NT2/D1 (cell line): ENCODE results near the gene ABCA10.

ENCODE experiments used
- SUZ12 ChIP-seq: IDR thresholded peaks from 2 replicates; pipeline ENCODE4 v1.6.1; 2011; ENCODE audit not compliant: insufficient read length, insufficient read depth; ENCODE audit errors: extremely low read depth
- YY1 ChIP-seq: IDR thresholded peaks from 2 replicates; pipeline ENCODE4 v1.6.1; 2011; ENCODE audit not compliant: insufficient read length, insufficient read depth
- ZNF274 ChIP-seq: IDR thresholded peaks from 2 replicates; pipeline ENCODE4 v1.6.1; 2011; ENCODE audit warnings: mild to moderate bottlenecking, low read depth, low read length

GRCh38 chr17:69141431-69142174, 87.0 kb downstream of the ABCA10 start, which contains the start of gene ABCA6:
- TF ChIP-seq SUZ12 (no peak), YY1 (no peak), ZNF274 (no peak)
